ENCODE results near the gene MTFR2.

GRCh38 chr6:136262940-136263339 is 12.8 kb upstream of the MTFR2 start:
- no peak for TF ChIP-seq TAF1 (conservative IDR thresholded peaks at IDR 0.05)
- no peak for TF ChIP-seq CTCF (IDR thresholded peaks at IDR 0.05; ENCODE audit: low read depth, low read length, missing input control)
- TF ChIP-seq RXRA (IDR thresholded peaks at IDR 0.05) = no peak
- no peak for TF ChIP-seq FOXA1 (IDR thresholded peaks at IDR 0.05)
- no peak for TF ChIP-seq YY1 (IDR thresholded peaks at IDR 0.05)
- no peak for TF ChIP-seq GABPA (IDR thresholded peaks at IDR 0.05 in 1 of 2, conservative IDR thresholded peaks at IDR 0.05 in 1 of 2)
- no peak for TF ChIP-seq HNF4A (conservative IDR thresholded peaks at IDR 0.05)
- no peak for TF ChIP-seq MAX (IDR thresholded peaks at IDR 0.05)
- no peak for TF ChIP-seq HNF4G (IDR thresholded peaks at IDR 0.05)
